Measurements from ENCODE around the gene GLI1.
"Not testable (repeated sequence)": the region's sequence is repeated elsewhere in the genome, so short reads cannot be mapped to it uniquely, and the experiment has no call there.

The GLI1 gene

DNA sequence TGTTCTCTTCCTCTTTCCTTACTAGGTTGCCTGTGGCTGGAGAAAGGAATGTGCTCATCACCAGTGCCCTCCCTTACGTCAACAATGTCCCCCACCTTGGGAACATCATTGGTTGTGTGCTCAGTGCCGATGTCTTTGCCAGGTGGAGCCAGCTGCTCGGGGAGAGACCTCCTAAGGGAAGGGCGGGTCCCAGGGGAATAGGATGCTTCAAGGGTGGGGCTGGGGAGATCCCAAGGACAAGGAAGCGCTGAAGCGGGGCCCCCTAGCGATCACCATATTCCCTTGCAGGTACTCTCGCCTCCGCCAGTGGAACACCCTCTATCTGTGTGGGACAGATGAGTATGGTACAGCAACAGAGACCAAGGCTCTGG is 38.5 kb downstream of the GLI1 start:
- no peak for DNase-seq (ENCODE audit: low read depth)

DNA sequence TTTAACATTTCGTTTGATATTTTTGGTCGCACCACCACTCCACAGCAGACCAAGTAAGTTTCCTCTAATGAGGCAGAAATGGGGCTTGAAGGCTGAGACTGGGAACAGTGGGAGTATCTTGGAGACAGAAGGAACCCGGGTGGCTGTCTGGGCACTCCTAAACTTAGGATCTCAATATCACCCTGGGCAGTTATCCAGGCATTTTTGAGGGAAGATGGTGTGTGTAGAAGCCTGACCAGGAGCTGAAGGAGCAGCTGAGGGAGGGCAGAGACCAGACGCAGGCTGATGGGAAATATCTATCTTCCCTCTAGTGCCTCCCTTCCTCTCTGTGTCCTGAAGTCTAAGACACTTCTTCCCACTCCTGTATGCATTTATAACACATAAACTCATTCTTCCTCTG is 39.0 kb downstream of the GLI1 start:
- no peak for DNase-seq (ENCODE audit: low read depth)

DNA sequence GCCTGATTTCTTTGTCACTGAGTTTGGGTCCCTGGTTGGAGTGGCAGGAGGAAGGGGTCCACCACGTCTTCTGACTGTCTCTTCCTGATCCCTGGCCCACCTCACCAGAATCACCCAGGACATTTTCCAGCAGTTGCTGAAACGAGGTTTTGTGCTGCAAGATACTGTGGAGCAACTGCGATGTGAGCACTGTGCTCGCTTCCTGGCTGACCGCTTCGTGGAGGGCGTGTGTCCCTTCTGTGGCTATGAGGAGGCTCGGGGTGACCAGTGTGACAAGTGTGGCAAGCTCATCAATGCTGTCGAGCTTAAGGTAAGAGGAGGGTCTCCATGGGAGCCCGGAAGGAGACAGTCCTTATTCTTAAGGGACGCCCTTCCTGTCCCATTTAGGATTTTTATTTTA is 40.6 kb downstream of the GLI1 start:
- no peak for DNase-seq (ENCODE audit: low read depth)

DNA sequence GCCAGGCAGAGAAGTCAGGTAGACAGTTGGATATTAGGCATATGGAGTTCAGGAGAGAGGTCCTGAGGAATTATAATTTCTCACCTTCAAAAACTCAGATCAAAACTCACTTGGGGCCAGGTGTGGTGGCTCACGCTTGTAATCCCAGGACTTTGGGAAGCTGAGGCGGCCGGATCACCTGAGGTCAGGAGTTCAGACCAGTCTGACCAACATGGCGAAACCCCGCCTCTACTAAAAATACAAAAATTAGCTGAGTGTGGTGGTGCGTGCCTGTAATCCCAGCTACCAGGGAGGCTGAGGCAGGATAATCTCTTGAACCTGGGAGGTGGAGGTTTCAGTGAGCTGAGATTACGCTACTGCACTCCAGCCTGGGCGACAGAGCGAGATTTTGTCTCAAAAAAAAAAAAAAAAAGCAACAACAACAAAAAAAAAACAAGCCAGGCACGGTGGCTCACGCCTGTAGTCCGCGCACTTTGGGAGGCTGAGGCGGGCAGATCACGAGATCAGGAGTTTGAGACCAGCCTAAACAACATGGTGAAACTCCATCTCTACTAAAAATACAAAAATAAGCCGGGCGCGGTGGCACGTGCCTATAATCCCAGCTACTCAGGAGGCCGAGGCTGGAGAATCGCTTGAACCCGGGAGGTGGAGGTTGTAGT is 42.9 kb downstream of the GLI1 start:
- DNase-seq (ENCODE audit: low read depth), result not testable (repeated sequence)

DNA sequence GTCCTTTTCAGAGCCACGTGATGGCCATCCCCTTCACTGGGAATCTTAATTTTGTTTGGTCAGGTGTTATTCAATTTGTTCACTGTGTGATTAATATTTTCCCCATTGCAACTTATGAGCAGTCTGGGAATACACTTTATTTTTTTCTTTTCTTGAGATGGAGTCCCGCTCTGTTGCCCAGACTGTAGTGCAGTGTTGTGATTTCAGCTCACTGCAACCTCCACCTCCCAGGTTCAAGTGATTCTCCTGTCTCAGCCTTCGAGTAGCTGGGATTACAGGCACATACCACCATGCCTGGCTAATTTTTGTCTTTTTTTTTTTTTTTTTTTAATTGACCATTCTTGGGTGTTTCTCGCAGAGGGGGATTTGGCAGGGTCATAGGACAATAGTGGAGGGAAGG is 47.0 kb downstream of the GLI1 start:
- not testable (repeated sequence) for DNase-seq (ENCODE audit: low read depth)

DNA sequence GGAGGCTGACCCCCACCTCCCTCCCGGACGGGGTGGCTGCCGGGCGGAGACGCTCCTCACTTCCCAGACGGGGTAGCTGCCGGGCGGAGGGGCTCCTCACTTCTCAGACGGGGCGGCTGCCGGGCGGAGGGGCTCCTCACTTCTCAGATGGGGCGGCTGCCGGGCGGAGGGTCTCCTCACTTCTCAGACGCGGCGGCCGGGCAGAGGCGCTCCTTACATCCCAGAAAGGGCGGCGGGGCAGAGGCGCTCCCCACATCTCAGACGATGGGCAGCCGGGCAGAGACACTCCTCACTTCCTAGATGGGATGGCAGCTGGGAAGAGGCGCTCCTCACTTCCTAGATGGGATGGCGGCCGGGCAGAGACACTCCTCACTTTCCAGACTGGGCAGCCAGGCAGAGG is 48.2 kb downstream of the GLI1 start:
- not testable (repeated sequence) for DNase-seq (ENCODE audit: low read depth)

DNA sequence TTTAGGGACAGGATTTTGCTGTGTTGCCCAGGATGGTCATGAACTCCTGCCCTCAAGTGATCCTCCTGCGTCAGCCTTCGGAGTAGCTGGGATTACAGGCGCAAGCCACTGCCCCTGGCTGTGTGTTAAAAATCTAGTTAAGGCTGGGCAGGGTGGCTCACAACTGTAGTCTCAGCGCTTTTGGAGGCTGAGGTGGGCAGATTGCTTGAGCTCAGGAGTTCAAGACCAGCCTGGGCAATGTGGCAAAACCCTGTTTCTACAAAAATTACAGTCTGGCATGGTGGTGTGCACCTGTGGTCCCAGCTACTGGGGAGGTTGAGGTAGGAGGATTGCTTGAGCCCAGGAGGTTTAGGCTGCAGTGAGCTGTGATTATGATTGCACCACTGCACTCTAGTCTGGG is 51.6 kb downstream of the GLI1 start:
- DNase-seq (ENCODE audit: low read depth), result no peak

DNA sequence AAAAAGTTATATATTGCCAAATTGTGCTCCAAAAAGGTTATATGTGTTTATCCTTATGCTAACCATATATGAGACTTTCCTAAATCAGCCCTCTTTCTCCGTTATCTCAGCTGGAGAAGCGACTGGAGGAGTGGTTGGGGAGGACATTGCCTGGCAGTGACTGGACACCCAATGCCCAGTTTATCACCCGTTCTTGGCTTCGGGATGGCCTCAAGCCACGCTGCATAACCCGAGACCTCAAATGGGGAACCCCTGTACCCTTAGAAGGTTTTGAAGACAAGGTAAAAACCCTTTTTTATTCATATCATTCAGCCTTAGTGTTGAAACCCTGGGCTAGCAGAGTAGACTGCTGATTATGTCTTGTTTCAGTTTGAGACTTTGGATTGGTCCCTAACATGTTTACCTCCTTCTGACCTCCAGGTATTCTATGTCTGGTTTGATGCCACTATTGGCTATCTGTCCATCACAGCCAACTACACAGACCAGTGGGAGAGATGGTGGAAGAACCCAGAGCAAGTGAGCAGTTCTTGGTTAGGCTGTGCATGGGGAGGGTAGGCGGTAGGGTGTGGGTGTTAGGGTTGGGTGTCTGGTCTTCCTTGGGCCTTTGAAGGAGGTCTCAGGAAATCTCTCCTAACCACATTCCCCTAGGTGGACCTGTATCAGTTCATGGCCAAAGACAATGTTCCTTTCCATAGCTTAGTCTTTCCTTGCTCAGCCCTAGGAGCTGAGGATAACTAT is 52.2 kb downstream of the GLI1 start:
- DNase-seq (ENCODE audit: low read depth), result no peak

DNA sequence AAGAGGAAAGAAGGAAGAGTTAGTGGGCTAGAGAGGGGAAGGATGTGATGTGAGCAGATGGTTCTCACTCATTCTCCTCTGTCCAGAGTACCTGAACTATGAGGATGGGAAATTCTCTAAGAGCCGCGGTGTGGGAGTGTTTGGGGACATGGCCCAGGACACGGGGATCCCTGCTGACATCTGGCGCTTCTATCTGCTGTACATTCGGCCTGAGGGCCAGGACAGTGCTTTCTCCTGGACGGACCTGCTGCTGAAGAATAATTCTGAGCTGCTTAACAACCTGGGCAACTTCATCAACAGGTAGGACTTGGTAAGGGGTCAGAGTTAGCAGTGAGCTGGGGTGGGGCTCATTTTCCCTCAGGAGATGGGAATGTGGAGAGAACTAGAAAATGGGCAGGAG is 53.1 kb downstream of the GLI1 start:
- no peak for DNase-seq (ENCODE audit: low read depth)

DNA sequence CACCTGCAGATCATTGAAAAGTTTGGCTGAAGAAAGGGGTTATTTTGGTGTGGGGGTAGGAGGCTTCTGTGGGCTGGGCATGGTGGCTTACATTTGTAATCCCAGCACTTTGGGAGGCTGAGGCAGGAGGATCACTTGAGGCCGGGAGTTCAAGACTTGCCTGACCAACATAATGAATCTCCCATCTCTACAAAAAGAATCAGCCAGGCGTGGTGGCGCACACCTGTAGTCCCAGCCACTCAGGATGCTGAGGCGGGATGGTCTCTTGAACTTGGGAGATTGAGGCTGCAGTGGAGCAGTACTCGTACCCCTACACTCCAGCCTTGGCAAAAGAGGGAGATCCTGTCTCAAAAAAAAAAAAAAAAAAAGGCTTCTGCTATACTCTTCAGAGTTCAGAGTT is 53.7 kb downstream of the GLI1 start:
- no peak for DNase-seq (ENCODE audit: low read depth)

DNA sequence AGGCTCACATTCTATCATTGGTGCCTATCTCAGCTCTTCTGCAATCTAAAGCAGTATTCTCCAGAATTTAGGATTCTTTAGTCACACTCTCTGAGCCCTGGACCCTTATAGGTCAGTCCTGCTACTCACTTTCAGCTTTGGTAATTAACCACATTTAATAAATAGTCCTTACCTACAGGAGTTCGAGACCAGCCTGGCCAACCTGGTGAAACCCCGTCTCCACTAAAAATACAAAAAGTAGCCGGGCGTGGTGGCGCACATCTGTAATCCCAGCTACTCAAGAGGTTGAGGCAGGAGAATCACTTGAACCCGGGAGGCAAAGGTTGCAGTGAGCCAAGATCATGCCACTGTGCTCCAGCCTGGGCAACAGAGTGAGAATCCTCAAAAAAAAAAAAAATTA is 54.1 kb downstream of the GLI1 start:
- DNase-seq (ENCODE audit: low read depth), result not testable (repeated sequence)

DNA sequence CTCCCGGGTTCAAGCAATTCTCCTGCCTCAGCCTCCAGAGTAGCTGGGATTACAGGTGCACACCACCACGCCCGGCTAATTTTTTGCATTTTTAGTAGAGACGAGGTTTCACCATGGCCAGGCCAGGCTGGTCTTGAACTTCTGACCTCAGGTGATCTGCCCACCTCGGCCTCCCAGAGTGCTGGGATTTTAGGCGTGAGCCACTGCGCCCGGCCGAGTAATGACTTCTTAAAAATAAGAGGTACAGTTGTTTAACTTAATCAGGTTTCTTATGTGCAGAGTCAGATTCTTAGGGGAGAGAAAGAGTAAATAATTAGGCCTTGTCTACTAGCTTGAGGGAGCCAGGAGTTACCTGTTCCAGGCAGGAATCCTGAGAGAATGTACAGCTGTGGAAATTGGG is 54.7 kb downstream of the GLI1 start:
- DNase-seq (ENCODE audit: low read depth), result not testable (repeated sequence)

DNA sequence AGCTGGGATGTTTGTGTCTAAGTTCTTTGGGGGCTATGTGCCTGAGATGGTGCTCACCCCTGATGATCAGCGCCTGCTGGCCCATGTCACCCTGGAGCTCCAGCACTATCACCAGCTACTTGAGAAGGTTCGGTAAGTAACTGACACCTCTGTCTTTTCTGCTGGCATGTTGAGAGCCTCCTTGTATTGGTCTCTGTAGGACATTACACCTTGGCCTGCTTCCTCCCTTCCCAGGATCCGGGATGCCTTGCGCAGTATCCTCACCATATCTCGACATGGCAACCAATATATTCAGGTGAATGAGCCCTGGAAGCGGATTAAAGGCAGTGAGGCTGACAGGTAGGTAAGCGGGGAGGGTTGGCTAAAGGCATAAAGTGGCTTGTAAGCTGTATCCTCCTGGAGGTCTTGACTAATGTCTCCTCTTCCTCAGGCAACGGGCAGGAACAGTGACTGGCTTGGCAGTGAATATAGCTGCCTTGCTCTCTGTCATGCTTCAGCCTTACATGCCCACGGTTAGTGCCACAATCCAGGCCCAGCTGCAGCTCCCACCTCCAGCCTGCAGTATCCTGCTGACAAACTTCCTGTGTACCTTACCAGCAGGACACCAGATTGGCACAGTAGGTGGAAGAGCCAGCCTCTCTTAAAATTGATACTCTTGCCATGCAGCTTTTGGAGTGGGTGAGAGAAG is 55.3 kb downstream of the GLI1 start:
- DNase-seq (ENCODE audit: low read depth), result no peak

DNA sequence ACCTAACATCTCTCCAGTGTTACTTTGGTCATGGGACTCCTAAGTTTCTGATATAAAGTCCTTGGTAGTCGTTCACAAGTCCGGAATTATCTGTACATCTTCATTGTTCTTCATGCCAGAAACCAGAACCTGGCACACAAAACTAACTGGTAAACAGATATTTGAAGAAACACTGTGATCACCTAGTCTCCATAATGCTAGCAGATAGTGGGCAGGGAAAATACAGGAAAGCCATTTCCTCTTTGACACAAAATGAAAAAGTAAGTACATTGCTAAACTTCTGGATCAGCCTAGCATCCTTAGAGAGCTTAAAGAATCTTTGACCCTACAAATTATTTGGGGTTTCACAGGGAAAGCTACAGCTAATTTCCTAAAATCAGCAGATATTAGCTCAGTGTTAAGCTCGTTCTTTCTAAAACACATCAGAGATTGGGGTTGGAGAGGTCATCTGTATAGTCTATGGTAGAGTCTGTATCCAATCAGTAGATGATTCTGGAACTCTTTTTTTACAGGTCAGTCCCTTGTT is 55.9 kb downstream of the GLI1 start:
- no peak for DNase-seq (ENCODE audit: low read depth)

DNA sequence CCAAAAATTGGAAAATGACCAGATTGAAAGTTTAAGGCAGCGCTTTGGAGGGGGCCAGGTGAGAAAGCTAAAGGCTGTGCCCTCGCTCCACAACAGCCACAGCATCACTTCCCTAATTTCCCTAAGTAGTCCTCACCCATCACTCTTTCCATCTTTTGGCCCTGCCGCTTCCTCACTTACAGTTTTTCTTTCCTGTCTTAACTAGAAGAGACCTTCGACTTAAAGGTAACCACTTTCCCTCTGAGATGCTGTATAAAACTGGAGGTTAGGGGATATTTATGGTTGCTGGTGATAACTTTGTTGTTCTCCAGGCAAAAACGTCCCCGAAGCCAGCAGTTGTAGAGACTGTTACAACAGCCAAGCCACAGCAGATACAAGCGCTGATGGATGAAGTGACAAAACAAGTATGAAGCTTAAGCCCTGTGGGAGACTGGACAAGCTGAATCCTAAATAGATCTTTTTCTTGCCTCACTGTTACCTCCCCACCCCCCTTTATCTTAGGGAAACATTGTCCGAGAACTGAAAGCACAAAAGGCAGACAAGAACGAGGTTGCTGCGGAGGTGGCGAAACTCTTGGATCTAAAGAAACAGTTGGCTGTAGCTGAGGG is 56.5 kb downstream of the GLI1 start:
- DNase-seq (ENCODE audit: low read depth), result no peak

DNA sequence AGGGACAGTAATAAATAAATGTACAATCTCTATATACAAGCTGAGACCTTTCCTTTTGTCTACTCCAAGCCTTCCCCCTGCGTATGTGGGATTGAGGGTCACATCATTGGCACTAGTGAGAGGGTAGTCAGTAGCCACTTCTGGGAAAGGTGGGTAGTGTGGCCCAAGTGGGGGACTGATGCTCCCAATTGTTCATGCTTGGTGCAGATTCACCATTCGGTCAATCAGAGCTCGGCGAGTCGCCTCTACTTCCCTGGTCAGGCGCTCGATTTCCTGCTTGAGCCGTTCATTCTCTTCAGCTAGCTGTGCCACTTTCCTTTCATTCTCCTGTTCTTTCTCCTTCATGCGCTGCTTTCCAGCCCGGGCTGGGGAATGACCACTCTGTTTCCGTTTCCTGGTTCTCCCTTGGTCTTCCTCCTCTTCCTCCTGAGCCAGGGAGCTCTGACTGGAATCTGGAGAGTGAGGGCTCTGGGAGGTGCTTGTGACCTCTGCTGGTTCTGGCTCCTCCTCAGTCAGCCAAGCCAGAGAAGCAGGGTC is 57.1 kb downstream of the GLI1 start:
- no peak for DNase-seq (ENCODE audit: low read depth)

DNA sequence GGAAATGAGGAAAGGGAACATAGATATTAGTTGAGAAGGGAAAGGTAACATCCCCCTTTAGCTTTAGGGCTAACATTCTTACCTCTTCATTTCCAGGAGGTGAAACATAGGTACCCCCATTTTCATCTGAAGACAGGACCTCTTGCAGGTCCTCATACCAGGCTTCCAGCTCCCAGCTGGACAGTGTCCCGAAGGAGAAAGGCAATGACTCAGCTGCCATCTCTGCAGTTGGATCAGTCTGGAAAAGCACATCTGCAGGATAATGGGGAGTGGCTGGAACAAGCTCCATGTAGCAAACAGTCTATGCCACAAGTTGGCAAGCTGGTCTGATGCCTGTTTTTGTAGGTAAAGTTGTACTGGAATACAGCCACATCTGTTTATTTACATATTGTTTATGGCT is 57.6 kb downstream of the GLI1 start:
- no peak for DNase-seq (ENCODE audit: low read depth)

DNA sequence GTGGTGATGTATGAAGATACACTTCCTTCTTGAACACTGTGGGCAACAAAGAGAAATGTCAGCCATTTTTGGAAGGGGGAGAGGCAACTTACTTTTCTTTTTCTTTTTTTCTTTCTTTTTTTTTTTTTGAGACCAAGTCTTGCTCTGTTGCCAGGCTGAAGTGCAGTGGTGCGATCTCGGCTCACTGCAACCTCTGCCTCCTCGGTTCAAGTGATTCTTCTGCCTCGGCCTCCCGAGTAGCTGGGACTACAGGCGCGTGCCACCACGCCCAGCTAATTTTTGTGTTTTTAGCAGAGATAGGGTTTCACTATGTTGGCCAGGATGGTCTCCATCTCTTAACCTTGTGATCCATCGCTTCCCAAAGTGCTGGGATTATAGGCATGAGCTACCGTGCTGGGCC is 58.1 kb downstream of the GLI1 start:
- DNase-seq (ENCODE audit: low read depth), result not testable (repeated sequence)

DNA sequence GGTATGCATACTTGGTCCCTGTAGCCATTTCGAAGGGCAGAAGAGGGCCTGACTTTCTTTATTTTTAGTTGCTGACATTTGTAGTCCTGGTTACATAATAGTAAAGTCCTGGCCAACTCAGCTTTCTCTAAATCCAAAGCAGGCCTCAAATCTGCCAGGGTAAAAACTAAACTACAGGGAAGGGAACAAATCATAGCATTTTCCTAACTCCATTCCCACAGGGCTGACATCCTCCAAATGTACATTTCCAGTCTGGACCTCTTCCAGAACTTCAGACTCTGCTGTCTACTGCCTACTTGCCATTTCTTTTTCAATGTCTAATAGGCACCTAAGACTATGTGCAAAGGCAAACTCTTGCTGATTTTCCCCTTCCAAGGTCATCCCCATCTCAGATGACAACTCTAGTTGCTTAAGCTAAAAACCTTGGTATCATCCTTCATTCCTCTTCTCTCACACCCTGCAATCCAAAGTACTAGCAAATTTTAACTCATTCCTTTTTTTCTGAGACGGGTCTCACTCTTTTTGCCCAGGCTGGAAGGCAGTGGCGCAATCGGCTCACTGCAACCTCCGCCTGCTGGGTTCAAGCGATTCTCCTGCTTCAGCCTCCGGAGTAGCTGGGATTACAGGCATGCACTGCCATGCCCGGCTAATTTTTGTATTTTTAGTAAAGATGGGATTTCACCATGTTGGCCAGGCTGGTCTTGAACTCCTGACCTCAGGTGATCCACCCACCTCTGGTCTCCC is 58.8 kb downstream of the GLI1 start:
- DNase-seq (ENCODE audit: low read depth), result no peak

DNA sequence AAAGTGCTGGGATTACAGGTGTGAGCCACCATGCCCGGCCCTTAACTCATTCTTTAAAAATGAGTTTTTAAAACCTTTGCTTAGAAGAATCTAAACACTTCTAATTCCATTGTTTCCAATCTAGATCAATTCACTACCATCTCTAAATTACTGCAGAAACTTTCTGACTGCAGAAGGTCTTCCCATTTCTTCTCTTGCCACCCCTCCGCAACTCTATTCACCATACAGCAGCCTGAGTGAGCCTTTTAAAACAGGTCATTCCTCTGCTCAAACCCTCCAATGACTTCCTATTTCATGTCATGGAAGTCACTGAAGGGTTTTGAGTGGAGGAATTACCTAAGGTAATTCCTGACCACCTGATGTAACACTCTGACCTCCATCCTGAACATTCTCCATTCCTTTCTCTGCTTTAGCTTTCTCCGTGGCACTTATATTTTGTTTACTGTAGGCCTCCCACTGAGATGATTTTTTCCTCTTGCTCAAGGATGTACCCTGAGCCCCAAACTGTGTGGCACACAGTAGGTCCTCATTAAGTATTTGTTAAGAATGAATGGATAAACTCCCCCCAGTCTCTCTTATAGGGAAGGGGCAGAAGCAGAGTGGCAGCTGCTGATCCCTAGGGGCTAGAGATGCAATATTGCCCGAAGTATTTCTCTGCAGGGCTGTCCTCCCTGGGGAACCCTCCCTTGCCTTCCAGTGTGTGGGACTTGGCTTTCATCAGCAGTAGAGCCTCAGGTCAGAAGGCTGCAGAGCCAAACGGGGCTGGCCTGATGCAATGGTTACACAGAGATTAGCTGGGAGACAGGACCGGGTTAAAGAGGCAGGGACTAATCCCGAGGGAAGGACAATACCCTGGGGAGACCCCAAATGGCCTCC is 59.6 kb downstream of the GLI1 start:
- DNase-seq (ENCODE audit: low read depth), result no peak

DNA sequence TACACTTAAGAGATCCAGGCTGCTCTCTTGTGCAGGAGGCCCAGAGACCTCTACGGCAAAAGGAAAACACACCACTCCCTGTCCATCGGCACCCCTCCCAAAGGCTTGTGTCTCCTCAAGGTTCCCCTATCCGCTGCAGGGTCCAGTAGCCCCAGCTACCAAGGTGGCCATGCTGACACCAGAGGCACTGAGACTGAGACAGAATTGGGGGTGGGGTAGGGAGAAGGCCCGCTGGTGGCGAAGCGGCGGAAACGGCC is 60.1 kb downstream of the GLI1 start:
- DNase-seq (ENCODE audit: low read depth), result no peak

Data from activated T-cell treated with anti-CD3 and anti-CD28 coated beads for 48 hours (primary cell).